ENCODE data around the gene GFAP.

Gene GFAP

GRCh38 chr17:44899074-44899782 is 16.1 kb downstream of the GFAP start, which contains the start of gene EFTUD2:
Gene EFTUD2 (minus strand): TSS chr17:44899445. CDS start chr17:44894521, 4,924 bp downstream.
- peak; percentile 90 for DNase-seq (ENCODE audit: low spot score)

GRCh38 chr17:44898768-44899073 is 16.6 kb downstream of the GFAP start:
- DNase-seq (ENCODE audit: low spot score) = peak; percentile 79

DNA sequence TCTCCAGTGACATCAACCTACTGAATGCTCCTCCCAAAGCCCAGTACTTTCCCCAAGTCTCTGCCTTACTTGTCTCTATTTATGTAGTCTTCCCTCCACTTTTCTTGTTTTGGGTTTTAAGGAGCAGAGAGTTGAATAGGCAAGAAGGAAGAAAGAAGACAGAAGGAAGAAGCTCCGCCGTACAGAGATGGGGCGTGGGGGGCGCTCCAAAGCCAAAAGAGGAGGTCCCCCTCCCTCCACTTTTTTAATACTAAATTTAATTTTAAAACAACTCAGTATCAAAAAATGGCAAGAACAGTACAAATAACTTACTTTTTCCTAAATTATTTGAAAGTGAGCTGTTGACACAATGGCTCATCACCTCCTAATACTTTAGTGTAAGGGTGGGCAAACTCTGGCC is 20.7 kb downstream of the GFAP start:
- DNase-seq (ENCODE audit: low spot score) = no peak

GRCh38 chr17:44892250-44892649 is 23.1 kb downstream of the GFAP start:
- DNase-seq (ENCODE audit: low spot score) = no peak

DNA sequence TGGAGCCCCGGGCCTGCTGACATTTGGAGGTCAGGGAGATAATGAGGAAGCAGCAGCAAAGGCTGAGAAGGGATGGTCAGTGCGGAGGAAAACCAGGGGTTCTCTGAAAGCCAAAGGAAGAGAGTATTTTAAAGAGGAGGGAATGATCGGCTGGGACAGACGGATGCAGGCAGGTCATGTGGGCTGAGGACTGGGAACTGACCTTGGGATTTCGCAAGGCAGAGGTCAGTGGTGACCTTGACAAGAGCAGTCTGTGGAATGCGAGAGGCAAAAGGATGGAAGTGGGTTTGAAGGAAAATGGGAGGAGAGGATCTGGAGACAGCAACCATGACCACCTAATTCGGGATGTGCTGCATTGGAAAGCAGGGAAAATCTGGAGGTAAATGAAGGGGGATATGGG is 26.3 kb downstream of the GFAP start:
- DNase-seq (ENCODE audit: low spot score) = no peak

GRCh38 chr17:44887971-44888954 is 27.0 kb downstream of the GFAP start:
- DNase-seq (ENCODE audit: low spot score) = no peak

DNA sequence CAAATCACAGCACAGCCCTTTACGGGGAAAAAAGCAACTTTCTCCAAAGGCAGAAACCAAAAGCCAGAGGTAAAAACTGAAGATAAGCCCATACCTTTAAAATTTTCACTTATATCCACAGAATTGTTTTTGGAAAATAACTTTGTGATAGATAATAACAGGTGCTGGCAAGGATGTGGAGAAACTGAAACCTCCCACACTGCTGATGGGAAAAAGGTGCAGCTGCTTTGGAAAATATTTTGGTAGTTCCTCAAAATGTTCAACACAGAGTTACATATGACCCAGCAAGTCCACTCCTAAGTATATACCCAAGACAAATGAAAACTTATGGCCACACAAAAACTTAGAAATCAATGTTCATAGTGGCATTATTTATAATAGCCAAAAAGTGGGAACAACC is 28.3 kb downstream of the GFAP start:
- no peak for DNase-seq (ENCODE audit: low spot score)

DNA sequence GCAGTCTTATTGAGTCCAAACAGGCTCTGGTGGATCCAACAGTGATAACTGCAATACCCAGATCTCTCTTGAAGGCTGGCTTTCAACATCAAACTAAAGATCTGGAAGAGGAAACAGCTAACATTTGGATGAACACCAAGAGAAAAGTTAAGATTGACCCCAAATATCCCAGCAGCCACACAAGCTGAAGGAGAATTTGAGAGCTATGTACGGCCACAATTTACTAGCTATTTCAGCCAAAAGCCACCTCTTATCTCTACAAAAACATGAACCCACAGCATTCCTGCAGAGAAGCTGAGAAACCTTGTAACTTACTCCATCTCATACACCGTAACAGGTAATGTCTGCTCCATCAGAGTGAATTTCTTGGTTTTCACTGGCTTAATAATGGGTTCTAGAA is 30.4 kb downstream of the GFAP start:
- DNase-seq (ENCODE audit: low spot score) = no peak

DNA sequence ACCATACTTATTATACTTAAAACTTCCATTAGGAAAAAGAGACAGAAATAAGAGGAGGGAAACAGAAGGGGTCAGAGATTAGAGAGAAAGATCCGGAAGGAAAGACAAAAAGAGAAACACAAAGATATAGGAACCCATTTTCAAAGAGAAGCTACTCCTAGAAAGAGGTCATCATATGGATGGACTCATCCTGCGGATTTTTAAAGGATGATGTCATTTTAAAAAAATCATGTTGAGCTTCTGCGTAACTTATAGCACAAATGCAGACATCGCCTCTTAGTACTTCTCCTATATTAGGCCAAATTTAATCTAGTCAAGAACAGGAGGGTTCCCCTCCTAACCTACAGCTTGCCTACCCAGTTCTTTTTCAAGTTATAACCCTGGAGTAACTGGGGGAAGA is 34.2 kb downstream of the GFAP start:
- no peak for DNase-seq (ENCODE audit: low spot score)

- DNase-seq (ENCODE audit: low spot score) = no peak
Measured at GRCh38 chr17:44880062-44880461, 35.2 kb downstream of the GFAP start.

DNA sequence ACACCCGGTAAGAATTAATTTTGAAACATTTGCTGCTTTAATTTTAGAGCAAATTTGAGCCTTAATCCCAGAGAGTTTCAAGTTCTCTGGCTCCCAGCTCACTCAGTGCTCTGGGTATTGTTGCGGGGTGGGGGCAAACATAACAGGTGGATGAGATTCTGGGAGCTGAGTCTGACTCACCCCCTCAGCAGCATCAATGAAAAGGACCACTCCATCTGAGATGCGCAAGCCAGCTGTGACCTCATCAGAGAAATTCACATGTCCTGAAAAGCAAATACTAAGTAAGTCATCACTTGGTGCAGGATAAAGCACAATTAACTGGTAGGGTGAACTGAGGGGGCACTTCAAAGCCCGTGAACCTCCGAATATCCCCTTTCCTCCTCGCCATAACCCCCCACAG is 35.9 kb downstream of the GFAP start:
- no peak for DNase-seq (ENCODE audit: low spot score)

GRCh38 chr17:44878627-44879221 is 36.6 kb downstream of the GFAP start:
- DNase-seq (ENCODE audit: low spot score) = peak; percentile 67

DNA sequence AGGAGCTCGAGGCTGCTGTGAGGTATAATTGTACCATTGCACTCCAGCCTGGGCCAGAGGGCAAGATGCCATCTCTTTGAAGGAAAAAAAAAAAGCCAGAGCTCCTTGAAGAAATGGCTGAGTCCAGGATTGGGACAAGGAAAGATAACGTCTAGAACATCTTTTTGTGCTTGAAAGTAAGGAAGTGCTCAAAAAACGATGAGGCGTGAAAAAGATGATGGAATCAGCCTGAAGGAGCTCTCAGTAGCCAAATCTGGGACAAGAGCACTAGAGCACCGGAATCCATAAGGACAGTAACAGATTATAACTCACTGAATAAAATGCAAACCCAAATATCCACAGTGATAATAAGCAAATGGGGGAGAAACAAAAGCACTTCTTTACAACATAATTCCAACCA is 38.2 kb downstream of the GFAP start:
- no peak for DNase-seq (ENCODE audit: low spot score)

GRCh38 chr17:44875761-44876160 is 39.5 kb downstream of the GFAP start:
- DNase-seq (ENCODE audit: low spot score) = no peak

GRCh38 chr17:44872131-44872768 is 43.0 kb downstream of the GFAP start:
- no peak for DNase-seq (ENCODE audit: low spot score)

- no peak for DNase-seq (ENCODE audit: low spot score)
Measured at GRCh38 chr17:44871556-44871955, 43.7 kb downstream of the GFAP start.

DNA sequence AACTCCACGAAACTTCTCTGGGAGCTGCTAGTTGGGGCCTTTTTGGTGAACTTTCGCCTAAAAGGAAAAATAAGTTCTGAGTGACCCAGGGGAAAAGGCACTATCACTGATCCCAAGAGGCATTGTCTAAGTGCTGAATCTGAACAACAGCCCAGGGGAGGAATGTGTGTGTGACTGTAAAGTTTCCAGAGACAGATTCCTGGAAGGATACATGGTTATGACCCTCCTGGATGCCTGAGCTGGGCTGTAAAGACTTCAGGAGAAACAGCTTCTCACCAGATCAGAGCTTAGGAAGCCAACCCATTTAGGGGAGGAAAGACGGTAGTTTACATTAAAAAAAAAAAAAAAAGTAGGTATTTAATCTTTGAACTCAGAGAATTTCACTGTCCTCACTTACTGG is 47.5 kb downstream of the GFAP start:
- no peak for DNase-seq (ENCODE audit: low spot score)

GRCh38 chr17:44865931-44866330 is 49.4 kb downstream of the GFAP start:
- DNase-seq (ENCODE audit: low spot score) = no peak

DNA sequence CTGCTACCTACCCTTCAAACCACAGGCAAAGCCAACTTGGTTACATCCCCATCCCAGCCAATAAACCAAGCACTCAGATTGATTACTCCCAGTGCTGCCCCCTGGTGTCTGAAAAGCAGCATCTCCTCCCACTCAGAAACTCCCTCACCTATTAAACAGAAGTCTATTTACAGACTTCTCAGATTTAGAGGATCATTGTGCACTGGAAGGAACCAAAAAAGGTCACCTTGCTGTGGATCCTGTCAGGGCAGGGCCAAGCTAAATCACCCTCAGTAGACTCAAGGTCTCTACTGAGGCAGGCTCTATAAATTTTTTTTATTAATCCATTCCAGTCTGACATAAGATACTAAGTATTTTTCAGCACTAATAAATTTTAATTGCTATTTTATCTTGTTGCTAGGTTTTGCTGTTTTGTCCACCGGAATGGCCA is 50.1 kb downstream of the GFAP start:
- DNase-seq (ENCODE audit: low spot score) = peak; percentile 87

GRCh38 chr17:44864831-44865230 is 50.5 kb downstream of the GFAP start:
- no peak for DNase-seq (ENCODE audit: low spot score)

DNA sequence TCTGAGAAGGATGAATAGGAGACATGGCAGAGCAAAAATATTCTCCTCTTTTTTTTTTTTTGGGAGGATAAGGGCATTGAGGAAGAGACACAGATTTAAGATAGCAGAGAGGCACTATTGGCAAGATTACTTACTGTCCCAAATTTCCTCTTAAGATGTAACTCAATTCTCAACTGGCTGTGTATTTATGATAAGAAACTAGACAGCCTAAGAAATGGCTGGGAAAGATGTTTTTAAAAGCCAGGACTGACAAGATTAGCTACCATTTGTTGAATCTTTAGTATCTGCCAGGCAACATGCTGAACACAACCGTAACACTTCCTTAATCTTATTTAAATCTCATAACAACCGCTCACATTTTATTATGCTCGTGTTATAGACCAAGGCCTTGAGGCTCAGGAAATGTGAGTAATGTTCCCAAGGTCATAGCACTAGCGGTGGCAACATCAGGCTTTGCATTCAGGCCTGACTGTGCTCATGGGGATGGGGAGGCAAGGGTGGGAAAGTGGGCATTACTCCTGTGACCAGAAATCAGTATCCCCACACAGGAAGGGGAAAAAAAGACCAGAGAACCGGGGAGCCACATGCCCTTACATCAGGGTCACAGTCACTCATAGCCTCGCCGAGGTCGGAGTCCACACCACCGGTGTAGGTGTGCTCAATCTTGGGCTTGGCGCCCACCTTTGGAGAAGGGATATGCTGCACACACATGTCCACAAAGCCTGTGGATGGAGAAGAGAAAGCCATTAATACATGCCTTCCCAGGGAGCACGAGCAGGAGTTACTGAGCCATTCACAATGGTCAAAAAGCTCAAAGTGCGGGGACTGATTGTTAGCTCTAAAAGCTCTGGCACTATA is 52.0 kb downstream of the GFAP start:
- no peak for DNase-seq (ENCODE audit: low spot score)
